GM15510 (cell line): ENCODE data around the gene CDH24.

Experiments used
- POLR2A ChIP-seq: IDR thresholded peaks from 3 replicates; pipeline ENCODE4 v1.6.1; 2011; ENCODE audit warnings: borderline replicate concordance; ENCODE audit not compliant: insufficient read length; ENCODE audit errors: extremely low read depth

CDH24 gene

GRCh38 chr14:23030936-23031335, 26.4 kb downstream of the CDH24 start:
- no peak for TF ChIP-seq POLR2A

GRCh38 chr14:23028799-23029198, 28.5 kb downstream of the CDH24 start:
- no peak for TF ChIP-seq POLR2A

GRCh38 chr14:23025151-23025814, 32.0 kb downstream of the CDH24 start:
- TF ChIP-seq POLR2A = no peak

GRCh38 chr14:23024612-23025075, 32.7 kb downstream of the CDH24 start:
- no peak for TF ChIP-seq POLR2A

- TF ChIP-seq POLR2A = no peak
Observed at GRCh38 chr14:23023795-23024152, 33.5 kb downstream of the CDH24 start.

GRCh38 chr14:23023022-23023794, 34.1 kb downstream of the CDH24 start:
- TF ChIP-seq POLR2A = no peak

- no peak for TF ChIP-seq POLR2A
Observed at GRCh38 chr14:23021889-23022442, 35.4 kb downstream of the CDH24 start.

GRCh38 chr14:23021434-23021833, 35.9 kb downstream of the CDH24 start:
- no peak for TF ChIP-seq POLR2A

- TF ChIP-seq POLR2A = no peak
Observed at GRCh38 chr14:23020143-23021128, 36.9 kb downstream of the CDH24 start.

- no peak for TF ChIP-seq POLR2A
Observed at GRCh38 chr14:23018107-23018506, 39.2 kb downstream of the CDH24 start.

- no peak for TF ChIP-seq POLR2A
Observed at GRCh38 chr14:23017091-23017490, 40.2 kb downstream of the CDH24 start.

- TF ChIP-seq POLR2A = no peak
Observed at GRCh38 chr14:23015618-23016017, 41.7 kb downstream of the CDH24 start.

- TF ChIP-seq POLR2A = no peak
Observed at GRCh38 chr14:23013054-23013748, 44.1 kb downstream of the CDH24 start.

- peak; percentile 59 for TF ChIP-seq POLR2A
Observed at GRCh38 chr14:23009939-23010726, 47.2 kb downstream of the CDH24 start, which contains the start of gene C14orf93. Gene C14orf93, minus strand, starts transcription at chr14:23010143. Its CDS starts 11,120 bp downstream, at chr14:22999023.

- TF ChIP-seq POLR2A = no peak
Observed at GRCh38 chr14:23009483-23009938, 47.8 kb downstream of the CDH24 start.
